ENCODE results near the gene UBE2S.
"Not testable (repeated sequence)": the region's sequence is repeated elsewhere in the genome, so short reads cannot be mapped to it uniquely, and the experiment has no call there.

UBE2S gene

DNA sequence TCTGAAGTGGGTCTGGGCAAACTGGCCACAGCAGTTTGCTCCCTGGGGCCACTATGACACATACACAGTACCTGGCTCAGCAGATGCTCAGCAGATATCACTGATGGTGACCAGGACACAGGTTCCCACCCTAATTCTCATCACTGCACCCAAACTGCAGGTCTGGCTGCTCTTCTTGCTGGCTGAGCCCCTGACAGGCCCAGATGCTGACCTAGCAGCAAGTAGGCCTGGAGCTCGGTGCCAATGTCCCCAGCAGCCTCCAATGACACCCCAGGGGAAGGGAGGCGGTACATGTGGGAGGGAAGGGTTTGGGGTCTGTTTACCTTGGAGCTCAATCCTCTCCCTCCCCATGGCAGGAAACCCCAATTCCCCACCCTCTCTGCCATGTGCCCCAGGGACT lies 5.1 kb downstream of the UBE2S start:
- no peak for DNase-seq

DNA sequence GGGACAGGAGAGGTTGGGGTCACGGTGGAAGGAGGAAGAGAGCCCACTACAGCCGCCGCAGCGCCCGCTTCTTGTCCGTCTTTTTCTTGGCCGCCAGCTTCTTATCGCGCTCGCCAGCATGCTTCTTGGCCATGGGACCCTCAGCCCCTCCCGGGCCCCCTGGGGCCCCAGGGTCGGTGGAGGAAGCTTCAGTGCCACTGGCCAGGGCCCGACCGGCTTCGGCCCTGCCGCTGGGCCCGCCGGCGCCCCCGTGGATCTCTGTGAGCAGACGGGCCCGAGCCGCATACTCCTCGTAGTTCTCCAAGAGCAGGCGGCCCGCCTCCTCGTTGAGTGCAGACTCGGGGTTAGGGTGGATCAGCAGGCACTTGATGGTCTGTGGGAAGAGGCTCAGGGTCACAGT lies 6.2 kb downstream of the UBE2S start:
- DNase-seq: not testable (repeated sequence)

DNA sequence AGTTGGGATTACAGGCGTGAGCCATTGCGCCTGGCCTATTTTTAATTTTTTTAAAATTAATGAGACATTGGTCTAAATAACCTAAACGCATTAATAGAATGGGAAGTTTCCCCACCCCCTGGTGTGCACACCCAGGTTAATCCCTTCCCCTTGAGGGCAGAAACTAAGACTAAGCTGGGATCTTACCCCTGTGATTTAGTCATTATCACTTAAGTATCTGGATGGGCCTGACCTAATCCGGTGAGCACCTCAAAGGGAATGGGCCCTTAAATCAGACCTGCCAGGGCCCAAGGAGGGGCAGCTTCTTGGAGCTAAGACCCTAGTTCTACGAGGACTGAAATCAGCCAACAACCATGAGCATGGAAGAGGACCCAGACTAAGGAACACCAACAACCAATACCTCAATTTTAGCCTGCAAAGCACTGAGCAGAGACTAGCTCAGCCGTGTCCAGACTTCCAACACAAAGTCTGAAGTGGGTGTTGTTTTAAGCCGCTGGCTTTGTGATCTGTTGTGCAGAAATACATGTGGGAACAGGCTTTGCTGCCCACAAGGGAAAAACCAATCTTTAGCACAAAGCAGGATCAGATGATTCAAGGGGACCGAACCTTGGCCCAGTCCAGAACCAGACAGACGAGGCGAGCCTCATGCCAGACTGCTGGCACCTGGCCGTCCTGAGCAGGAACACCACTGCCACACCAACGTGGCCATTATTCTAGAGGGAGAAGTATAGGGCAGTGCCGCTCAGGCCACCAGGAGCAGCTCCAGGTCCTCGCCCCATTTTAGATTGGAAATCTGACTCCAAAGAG lies 7.1 kb downstream of the UBE2S start:
- DNase-seq: no peak

DNA sequence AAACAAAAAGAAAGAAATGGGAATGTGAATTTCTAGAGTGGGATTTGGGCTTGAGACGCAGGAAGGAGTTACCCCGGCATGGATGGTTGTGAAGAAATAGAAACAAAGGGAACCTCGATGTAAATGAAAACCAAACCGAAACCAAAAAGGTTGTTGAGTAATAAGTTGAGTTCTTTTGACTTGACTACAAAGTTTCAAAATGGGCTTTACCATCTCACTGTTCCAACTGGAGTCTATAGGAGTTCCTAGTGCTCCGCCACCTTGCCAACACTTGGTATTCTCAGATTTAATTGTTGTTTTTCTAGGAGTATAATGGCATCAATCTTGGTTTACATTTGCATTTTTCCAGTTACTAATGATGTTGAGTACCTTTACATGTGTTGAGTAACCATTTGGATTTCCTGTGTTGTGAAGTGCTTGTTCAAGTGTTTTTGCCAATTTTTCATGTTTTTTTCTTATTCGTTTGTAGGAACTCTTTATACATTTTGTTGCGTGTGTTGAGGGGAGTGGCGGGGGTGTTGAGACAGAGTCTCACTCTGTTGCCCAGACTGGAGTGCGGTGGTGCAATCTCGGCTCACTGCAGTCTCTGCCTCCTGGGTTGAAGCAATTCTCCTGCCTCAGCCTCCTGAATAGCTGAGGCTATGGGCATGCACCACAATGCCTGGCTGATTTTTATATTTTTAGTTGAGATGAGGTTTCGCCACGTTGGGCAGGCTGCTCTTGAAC lies 9.2 kb downstream of the UBE2S start:
- DNase-seq: no peak

DNA sequence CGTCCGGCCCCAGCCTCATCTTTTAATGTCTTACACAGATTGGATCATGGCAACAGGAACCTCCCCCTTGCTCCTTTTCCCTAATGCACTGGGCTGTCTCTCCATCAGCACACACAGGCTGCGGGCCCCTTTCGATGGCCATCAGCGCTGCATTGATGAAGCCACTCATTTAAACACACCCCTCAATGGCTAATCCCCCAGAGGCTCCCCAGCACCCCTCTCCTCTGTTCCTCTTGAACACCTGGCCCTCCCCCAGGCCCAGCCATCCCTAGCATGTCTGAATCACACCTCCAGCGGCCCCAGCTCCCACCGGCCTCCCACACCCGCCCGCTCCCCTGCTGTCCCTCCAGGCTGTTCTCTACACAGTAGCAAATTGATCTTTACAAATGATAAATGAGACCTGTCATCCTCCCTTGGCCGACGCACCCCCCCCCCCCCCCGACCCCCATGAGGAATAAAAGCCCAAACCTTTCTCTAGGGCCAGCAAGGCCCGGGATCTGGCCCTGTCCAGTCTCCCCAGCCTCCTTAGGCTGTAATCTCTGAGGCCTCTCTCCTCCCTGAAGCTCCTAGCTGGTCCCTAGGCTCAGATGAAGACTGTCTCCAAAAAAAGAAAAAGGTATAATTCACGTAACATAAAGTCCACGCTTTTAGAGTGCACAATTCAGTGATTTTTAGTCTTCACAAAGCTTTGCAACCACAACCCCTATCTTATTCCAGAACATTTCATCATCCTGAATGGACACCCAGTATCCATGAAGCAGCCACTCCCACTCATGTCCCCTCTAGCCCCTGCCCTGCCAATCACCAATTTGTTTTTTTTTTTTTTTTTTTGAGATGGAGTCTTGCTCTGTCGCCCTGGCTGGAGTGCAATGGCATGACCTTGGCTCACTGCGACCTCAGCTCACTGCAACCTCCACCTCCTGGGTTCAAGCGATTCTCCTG lies 14.5 kb downstream of the UBE2S start:
- no peak for DNase-seq

DNA sequence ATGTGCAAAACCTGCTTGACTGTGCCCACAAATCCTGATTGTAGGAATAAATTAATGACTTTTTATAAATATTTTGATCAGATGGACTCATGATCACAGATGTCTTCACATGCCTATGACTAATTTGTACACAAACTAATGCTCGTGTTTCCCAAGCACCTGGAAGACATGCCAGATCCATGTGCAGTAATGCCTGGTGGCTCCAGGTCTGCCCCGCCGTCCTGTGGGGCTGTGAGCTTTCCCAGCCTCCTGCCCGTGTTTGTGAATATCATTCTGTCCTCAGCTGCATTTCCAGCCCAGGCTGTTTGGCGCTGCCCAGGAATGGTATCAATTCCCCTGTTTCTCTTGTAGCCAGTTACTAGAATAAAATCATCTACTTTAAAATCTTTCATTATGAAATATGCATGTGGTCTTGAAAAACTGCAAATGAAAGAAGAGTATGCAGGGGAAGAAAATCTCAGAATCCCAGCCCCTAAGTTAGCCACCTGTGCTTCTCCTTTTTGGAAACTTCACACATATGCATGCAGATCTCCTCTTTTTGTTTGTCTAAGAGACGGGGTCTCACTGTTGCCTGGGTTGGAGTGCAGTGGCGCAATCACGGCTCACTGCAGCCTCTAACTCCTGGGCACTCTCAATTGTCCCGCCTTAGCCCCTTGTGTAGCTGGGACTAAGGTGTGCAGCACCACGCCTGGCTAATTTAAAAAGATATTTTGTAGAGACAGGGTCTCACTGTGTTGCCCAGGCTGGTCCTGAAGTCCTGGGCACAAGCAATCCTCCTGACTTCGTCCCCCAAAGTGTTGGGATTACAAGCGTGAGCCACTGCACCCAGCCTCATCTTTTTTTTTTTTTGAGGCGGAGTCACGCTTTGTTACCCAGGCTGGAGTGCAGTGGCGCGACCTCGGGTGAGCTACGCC lies 15.6 kb downstream of the UBE2S start:
- no peak for DNase-seq

DNA sequence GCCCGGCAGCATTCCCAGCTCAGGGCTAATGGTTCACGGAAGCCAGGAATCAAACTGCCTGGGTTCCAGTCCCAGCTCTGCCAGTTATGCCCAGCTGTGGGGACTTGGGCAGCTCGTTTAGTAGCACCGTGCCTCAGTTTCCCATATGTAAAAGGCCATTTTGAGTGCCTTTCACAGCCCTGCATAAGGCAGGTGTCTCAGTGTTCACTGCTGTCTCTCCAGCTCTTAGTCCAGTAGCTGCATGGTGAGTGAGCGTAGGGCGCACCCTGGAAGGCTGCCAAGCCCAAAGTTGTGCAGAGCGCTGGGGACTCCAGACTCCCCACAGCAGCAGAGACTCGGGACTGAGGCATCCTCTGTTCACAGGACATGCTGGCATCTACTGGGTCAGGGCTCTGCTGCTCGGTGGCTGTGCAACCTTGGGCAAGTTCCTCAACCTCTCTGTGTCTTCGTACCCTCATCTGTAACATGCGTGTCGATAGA lies 16.4 kb downstream of the UBE2S start:
- peak; percentile 65 for DNase-seq

DNA sequence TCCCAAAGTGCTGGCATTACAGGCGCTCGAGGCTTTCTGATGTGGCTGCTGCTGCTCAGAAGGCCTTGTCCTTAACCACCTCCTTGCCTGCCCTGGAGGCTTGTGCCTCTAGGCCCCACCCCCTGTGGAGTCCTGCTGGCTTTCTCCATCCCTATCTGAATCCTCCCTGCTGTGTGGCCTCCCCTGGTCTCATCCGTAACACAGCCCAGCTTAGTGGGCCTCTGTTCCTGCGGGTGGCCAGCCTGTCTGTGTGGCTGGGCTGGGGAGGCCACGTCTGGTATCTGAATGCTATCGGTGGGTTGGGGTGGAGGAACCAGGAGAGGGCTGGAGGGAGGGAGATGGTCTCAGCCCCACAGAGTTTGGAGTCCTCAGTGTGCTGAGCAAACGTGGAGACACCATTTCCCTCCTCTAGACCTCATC lies 17.1 kb downstream of the UBE2S start:
- DNase-seq: peak; percentile 40

DNA sequence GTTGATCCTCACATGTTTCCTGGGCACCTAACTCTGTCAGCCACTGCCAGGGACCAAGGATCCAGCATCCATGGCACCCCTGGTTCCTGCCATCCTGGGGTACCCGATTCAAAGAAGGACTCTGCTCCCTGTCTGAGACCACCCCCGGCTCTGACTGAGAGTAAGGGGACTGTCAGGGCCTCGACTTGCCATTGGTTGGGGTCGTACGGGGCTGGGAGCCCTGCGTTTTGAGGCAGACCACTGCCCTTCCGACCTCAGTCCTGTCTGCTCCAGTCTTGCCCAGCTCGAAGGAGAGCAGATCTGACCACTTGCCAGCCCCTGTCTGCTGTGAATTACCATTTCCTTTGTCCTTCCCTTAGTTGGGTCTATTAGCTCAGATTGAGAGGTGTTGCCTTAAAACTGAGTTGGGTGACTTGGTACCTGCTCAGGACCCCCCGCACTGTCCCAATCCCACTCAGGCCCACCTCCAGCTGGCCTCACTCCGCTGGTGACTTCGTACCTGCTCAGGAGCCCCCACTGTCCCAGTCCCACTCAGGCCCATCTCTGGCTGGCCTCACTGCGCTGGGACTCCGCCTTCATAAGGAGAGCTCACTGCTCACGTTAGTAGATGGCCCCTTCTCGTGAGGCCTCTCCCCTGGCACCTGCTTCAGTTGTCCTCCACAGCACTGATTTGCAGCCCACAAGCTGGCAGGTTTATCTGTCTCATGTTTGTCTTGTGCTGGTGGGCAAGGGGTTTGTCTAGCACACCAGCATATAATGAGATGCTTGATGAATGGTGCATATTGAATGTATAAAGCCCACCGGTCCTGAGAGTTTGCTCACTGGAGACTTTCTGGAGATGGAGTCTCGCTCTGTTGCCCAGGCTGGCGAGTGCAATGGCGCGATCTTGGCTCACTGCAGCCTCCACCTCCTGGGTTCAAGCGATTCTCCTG lies 17.9 kb downstream of the UBE2S start:
- DNase-seq: no peak

DNA sequence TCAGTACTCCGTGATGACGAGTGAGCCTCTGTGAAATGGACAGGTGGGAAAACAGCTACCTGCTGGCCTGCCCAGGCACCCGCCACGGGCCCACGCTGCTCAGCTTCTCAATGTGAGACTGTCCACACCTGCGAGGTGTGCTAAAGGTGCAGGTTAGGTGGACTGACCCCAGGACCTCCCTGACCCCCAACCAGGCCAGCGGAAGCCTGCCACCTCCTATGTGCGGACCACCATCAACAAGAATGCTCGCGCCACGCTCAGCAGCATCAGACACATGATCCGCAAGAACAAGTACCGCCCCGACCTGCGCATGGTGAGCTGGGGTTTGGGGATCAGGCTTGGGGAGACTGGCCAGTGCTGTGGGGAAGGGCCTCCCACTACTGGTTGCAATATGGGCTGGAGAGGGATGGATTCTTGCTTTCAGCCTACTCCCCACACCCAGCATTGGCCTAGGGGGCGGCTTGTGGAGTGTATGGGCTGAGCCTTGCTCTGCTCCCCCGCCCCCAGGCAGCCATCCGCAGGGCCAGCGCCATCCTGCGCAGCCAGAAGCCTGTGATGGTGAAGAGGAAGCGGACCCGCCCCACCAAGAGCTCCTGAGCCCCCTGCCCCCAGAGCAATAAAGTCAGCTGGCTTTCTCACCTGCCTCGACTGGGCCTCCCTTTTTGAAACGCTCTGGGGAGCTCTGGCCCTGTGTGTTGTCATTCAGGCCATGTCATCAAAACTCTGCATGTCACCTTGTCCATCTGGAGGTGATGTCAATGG lies 19.7 kb downstream of the UBE2S start:
- DNase-seq: no peak

DNA sequence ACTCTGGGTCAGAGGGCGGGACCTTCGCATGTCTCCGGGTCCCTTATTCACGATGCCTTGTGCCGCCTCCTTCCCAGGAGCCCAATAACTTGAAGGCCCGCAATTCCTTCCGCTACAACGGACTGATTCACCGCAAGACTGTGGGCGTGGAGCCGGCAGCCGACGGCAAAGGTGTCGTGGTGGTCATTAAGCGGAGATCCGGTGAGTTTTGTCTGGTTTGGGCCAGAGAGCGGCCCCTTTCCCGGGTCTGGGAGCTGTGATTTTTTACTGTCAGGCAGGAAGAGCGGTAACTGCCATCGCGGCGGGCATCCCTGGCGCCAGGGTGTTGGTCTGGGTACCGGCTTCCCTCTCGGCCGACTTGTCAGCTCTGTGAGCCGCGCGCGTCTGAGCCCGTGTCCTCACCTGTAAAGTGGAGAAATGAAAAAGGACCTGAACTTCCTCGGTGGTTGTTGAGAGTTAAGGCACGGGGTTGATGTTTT lies 21.1 kb downstream of the UBE2S start:
- DNase-seq: no peak

DNA sequence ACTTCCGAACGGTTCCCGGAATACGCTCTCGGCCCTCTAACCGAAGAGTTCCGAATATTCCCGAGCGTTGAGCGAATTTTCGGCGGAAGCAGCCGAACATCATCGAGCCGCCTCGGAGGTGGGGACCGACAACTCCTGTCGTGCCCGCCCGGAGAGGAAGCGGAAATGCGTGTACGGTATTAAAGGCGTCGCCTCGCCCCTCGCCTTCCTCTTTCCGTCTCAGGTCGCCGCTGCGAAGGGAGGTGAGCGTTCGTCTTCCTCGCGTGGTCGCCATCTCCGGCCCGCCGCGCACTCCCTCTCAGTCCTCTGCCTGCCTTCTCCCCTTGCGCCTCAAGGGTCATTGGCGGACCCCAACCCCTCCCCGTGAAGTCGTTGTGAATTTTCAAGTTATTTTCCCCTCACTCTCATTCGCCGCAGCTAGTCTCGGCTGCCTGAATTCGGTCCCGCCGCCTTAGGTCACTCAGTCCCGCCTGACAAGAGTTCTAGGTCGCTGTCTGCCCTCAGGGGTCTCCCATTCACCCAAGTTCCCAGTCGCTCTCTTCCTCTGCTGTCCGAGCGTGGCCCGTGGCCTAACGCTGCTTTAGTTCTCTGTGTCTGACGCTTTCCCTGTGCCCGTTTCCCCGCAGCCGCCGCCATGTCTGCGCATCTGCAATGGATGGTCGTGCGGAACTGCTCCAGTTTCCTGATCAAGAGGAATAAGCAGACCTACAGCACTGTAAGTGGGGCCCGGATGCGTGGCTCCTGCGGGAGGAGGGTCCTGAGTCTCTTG lies 21.7 kb downstream of the UBE2S start, which contains the start of gene RPL28:
Gene RPL28 (plus strand): TSS at position 209 of the 769 bp plus-strand sequence. CDS start 426 bp downstream, at position 635.
- peak; percentile 100 for DNase-seq

DNA sequence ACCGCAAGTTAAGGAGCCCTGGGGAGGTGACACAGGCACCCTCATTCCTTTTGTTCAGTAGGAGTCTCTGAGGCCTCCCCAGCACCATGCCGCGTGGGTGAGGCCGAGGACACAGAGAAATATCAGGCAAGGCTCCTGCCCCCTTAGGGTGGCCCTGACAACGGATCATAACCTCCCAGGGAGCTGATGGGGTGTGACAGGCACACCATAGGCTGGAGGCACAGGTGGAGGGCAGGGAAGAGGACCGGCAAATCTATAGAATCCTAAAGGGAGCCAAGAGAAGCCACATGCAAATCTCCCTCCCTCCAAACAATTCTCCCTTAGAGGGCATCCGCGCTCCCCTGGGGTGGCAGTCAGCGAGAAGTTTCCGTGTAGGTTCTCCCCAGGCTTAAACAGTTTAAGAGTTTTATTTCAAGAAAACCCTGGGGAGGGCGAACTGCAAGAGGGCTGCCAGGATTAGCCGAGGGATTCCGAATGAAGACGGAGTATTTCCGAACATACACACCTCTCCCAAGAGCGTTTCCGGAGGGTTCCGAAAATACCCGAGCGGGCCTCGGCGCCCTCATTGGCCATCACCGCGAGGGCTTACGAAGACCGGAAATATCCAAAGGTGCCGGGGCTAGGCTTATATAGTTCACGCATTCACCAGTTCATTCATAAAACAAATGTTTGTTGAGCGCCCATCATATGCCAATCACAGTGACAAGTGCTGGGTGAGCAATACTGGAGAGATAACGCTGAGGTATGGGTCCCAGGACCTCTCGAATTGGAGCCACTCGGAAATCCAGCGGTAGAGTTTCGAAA lies 22.5 kb downstream of the UBE2S start:
- DNase-seq: peak; percentile 98

DNA sequence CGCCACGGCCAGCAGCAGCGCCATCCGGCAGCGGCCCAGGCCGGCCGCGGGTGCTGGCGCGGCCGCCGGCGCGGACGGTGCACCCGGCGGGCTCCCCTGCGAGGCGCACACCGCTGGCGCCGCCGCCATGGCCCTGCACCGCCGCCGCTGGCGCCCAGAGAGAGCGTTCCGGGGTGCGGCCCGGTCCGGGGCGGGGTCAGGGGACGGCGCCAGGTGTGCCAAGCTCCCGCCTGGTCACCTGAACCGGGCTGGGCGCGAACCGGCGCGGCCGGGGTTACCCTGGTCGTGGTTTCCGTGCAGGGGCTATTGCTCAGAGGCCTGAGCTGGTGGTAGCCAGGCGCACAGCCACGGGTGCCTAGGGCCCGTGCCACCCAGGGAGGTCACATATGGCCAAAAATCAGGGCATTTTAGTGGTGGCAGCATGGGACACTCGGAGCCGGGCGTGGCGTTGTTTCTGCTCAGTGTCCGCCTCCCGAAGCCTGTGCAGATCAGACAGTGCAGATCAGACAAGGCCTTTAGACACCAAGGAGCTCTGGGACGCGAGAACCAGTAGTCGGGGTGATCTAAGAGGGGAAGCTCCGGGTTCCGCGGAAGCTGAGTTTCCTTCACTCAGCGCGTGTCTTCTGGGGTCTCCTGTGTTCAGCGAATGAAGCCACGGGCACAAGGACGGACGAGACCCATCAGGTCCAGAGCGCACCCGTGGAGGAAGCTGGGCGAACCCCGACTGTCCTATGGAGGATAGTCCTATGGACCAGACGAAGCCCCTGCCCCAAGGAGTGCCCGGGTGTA lies 23.3 kb downstream of the UBE2S start, which contains the start of gene TMEM238:
Gene TMEM238 (minus strand): TSS at position 162 of the 789 bp plus-strand sequence. CDS start 33 bp downstream, at position 129.
- DNase-seq: peak; percentile 78

DNA sequence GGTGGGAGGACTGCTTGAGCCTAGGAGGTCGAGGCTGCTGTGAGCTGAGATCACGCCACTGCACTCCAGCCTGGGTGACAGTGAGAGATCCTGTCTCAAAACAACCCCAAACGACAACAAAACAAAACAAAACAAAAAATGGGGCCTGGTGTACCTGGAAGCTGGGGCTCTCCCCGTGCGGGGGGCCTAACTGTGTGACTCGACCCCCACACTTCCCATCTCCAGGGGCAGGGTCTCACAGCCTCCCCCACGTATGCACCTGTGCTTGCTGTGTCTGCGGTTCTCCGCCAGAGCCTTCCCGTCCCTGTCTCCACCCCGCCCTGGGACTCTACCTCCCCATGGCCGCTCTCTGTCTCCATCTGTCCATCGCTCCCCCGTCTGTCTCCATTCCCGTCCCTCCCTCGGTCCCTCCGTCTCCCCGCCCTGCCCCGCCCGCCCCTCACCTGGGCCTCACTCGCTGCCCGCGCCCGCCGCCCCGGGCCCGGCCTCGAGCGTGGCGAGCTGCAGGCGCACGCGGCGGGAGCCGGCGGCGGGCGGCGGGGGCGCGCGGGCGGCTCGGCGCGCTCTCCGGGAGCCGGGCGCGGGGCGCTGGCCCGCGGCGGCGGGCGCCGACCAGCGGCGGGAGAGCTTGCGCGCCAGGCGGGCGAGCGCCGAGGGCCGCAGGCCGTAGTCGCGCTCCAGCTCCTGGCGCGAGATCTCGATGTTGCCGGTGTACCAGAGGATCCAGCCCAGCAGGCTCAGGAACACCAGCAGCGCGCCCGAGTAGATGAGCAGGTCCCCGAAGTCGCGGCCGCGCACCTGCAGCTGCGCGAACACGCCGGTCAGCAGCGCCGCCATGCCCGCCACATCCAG lies 24.1 kb downstream of the UBE2S start:
- DNase-seq: peak; percentile 86

DNA sequence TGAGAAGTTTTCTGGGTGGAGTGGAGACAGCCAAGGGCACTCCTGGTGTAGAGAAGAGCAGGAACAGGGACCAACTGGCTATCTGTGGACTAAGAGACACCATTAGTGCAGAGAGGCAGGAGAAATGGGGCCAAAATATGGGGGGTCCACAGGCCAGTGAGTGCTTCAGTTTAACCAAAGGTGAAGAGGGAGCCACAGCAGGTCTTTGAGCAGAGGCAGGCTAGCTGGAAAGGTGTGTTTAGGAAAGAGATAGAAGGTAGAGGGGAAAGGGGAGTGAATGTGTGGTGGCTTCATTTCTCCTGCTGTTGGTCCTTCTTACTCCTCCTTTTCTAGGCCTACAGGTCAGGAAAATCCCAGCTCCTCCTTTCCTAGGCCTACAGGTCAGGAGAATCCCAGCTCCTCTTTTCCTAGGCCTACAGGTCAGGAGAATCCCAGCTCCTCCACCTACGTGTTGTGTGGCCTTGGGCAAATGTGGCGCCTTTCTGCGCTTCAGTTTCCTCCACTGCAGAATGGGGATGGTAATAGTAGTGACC lies 25.0 kb downstream of the UBE2S start:
- DNase-seq: no peak

Measured in hematopoietic multipotent progenitor cell treated with erythropoietin and hydrocortisone succinate and interleukin-3 and kit ligand, for 4 days (in vitro differentiated cells).